ENCODE results near the gene TMEM107.

TMEM107 gene

DNA sequence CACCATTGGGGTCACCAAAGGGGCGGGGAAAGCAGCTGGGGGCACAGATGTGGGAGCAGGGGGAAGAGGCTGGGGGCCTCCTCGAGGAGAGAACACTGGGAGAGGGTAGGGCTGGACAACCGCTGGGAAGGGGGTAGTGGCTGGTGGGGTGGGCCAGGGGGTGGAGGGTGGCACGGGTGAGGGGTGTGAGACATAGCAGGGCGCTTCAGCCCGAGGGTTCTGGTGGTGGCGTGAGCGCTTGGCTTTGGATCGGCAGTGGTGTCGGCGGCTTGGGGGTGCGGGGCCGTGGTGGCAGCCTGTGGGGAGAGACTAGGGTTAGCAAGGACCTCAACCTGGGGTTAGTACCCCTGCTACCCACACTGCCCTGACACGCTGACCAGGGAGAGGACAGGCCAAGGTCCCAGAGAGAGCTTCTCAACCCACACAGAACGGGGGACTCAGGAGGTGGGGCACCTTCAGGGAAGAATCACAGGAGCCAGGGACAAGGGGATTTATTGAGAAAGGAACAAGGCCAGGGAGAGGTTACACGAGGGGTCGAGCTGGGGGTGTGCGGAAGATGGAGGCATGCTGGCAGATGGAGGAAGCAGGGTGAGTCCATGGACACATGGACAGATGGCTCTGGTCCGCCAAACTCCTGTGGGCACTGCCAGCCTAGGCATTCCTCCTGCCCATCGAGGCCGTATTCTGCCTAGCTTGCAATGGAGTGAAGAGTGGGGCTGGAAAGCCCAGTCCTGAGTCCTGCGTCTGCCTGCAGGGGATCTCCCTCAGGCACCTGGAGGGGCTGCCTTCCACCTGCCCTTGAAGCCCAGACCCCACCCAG lies 32.4 kb downstream of the TMEM107 start:
- TF ChIP-seq, protein P1, sequence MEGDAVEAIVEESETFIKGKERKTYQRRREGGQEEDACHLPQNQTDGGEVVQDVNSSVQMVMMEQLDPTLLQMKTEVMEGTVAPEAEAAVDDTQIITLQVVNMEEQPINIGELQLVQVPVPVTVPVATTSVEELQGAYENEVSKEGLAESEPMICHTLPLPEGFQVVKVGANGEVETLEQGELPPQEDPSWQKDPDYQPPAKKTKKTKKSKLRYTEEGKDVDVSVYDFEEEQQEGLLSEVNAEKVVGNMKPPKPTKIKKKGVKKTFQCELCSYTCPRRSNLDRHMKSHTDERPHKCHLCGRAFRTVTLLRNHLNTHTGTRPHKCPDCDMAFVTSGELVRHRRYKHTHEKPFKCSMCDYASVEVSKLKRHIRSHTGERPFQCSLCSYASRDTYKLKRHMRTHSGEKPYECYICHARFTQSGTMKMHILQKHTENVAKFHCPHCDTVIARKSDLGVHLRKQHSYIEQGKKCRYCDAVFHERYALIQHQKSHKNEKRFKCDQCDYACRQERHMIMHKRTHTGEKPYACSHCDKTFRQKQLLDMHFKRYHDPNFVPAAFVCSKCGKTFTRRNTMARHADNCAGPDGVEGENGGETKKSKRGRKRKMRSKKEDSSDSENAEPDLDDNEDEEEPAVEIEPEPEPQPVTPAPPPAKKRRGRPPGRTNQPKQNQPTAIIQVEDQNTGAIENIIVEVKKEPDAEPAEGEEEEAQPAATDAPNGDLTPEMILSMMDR (IDR thresholded peaks at IDR 0.05; ENCODE audit: extremely low read depth, insufficient read depth, missing control alignments), result no peak
- no peak for DNase-seq (ENCODE audit: low spot score)
- in situ Hi-C loops (cut with MboI; ENCODE audit: low pct_unique_long_range_greater_than_20kb, low sequenced_read_pairs, unreplicated experiment), result no loop called here

DNA sequence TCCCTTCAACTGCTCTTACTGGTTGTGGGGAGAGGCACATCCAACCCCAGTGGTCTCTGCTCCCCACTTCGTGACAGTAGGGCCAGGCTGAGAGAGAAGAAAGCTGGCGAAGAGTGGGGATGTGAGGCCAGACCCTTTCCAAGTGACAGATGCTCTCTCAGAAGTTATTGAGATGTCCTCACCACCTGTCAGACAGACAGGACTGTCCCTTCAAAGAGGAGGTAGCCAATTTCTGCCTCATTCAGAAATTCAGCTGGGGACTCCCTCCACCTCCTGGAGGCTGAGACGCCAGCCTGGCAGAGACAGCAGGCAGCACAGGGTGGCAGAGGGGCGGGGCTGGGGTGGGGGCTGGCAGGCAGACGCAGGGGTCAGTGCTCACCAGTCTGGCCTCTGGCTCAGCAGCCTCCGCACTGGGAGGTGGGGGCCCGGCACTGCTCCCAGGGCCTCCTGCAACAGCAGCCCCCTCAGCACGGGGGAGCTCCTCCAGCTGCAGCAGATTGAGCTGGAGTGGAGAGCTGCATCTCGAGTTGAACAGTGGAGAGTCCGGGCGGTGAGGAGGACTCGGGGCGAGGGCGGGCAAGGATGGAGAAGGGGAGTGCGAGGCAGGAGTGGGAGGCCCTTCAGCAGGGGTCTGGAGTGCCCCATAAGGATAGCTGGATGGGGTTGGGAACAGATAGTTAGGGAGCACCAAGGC lies 33.1 kb downstream of the TMEM107 start:
- DNase-seq (ENCODE audit: low spot score), result no peak
- in situ Hi-C loops (cut with MboI; ENCODE audit: low pct_unique_long_range_greater_than_20kb, low sequenced_read_pairs, unreplicated experiment), result no loop called here
- TF ChIP-seq, protein P1 (IDR thresholded peaks at IDR 0.05; ENCODE audit: extremely low read depth, insufficient read depth, missing control alignments), result no peak

DNA sequence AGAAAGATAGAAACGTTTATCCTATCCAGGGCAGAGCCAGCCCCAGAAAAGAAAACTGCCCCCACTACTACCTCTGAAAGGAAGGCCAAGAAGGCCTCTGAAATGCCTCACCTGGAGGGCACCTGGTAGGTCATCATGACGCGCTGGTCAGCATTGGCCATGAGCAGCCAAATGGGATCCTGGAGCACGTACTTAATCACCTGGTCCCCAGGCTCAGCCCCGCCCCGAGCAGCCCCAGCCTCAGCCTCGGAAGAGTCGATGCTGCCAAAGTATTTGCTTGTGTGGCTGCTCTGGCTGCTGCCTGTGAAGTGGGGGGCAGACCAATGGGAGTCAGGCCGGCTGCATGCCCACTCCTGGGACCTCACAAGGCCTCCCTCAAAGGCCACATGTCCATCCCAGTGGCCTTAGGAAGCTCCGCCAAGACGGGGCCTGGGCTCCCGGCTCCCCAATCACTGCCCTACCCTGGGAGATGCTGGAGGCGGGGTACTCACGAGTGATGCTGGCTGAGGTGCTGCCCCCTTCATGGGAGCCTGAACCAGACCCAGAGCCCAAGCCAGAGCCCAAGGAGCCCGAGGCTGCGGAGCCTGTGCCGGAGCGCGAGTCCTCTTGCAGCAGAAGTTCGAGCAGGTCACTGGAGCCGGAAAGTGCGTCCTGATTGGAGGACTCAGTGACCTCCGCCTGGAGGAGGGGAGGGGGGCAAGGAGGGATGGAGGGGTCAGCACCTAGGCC lies 33.9 kb downstream of the TMEM107 start:
- DNase-seq (ENCODE audit: low spot score), result no peak
- TF ChIP-seq, protein P1 (IDR thresholded peaks at IDR 0.05; ENCODE audit: extremely low read depth, insufficient read depth, missing control alignments), result no peak
- in situ Hi-C loops (cut with MboI; ENCODE audit: low pct_unique_long_range_greater_than_20kb, low sequenced_read_pairs, unreplicated experiment), result no loop called here

DNA sequence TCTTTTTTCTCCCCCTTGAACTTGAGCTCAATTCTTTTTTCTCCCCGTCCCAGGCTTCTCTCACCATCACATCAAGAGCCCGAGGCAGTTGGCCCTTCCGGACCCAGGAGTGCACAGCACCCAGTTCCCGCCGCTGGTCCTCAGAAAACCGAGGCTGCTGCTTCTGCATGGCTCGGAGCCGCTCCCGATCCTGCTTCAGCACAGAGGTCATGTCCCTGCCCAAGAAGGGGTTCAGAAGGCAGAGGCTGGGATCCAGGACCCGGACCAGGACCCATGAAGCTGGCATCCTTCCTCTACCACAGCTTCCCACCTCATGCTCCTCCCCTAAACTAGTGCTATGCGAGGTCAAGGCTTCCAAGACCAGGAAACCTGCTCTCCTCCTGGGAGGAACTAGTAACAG lies 34.4 kb downstream of the TMEM107 start:
- TF ChIP-seq, protein P1 (IDR thresholded peaks at IDR 0.05; ENCODE audit: extremely low read depth, insufficient read depth, missing control alignments), result no peak
- no peak for DNase-seq (ENCODE audit: low spot score)
- in situ Hi-C loops (cut with MboI; ENCODE audit: low pct_unique_long_range_greater_than_20kb, low sequenced_read_pairs, unreplicated experiment), result no loop called here

DNA sequence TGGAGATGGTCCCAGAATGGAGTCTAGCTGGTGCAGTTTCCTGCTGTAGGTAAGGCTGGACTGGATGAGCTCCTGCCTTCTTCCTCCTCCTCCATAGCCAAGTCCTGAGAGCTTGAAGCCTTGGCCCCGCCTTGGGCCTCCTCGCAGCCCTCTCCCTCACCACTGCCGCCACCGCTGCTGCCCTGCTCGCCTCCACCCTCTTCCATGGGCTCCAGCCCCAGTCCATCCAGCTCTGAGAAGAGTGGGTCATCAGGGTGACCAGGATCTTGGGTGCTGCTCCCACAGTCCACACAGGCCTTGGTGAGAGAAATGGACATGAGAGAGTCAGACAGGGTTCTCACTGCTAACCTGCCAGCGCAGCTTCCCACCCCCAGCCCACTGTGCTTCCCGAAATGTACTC lies 35.1 kb downstream of the TMEM107 start:
- TF ChIP-seq, protein P1 (IDR thresholded peaks at IDR 0.05; ENCODE audit: extremely low read depth, insufficient read depth, missing control alignments), result no peak
- no peak for DNase-seq (ENCODE audit: low spot score)
- in situ Hi-C loops (cut with MboI; ENCODE audit: low pct_unique_long_range_greater_than_20kb, low sequenced_read_pairs, unreplicated experiment), result no loop called here
